OCI-LY1 (cell line): ENCODE results near the gene ARHGEF28.

Experiments used
- CTCF ChIP-seq: fragments of 200-600 bp; sonication (generic), shearing (Covaris generic); IDR thresholded peaks from 2 replicates; pipeline ENCODE4 v1.5.1; 2017; ENCODE audit warnings: mild to moderate bottlenecking, antibody characterized with exemption, low read length, moderate library complexity, mixed read lengths
- EZH2 ChIP-seq: fragments of 200-600 bp; sonication (generic), shearing (Covaris generic); IDR thresholded peaks from 2 replicates; pipeline ENCODE4 v1.8.0; 2017; ENCODE audit warnings: borderline replicate concordance, mixed run types, mild to moderate bottlenecking, antibody characterized with exemption, low read length, moderate library complexity, mixed read lengths

GRCh38 chr5:73596705-73597328 lies 29.2 kb upstream of the ARHGEF28 start:
- TF ChIP-seq EZH2, result no peak
- TF ChIP-seq CTCF, result peak; percentile 54; the same call in 1 of the 2 replicates
